Endometrial microvascular endothelial cells (primary cell): ENCODE data around the gene CT55. TPM values are rescaled to one million over a fixed set of nuclear protein-coding genes. Genes with fewer than 3 reads are reported as not detected.
"Not testable (repeated sequence)": the region's sequence is repeated elsewhere in the genome, so short reads cannot be mapped to it uniquely, and the experiment has no call there.

Source experiments
- in situ Hi-C: cut with HindIII; loops from 2 replicates; pipeline ENCODE4 v1.10.0; 2017; ENCODE audit warnings: low sequenced_read_pairs, low pct_unique_long_range_greater_than_20kb; ENCODE audit errors: inconsistent ontology term
- total RNA-seq: library from RNA; depleted of rRNA; stranded (reverse); fragments of >200 nt; gene quantifications from one replicate; pipeline ENCODE4 v1.2.3, GENCODE V29; 2015; ENCODE audit errors: inconsistent ontology term

Gene CT55, protein sequence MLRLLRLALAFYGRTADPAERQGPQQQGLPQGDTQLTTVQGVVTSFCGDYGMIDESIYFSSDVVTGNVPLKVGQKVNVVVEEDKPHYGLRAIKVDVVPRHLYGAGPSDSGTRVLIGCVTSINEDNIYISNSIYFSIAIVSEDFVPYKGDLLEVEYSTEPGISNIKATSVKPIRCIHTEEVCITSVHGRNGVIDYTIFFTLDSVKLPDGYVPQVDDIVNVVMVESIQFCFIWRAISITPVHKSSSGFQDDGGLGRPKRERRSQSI
- not detected for total RNA-seq

GRCh38 chrX:135170877-135171519 is at the start of gene CT55:
TSS of gene CT55 (minus strand) at chrX:135171398. CDS start at chrX:135171171, 227 bp downstream.
- in situ Hi-C loops: no loop called here

- in situ Hi-C loops: no loop called here
Observed at GRCh38 chrX:135213200-135213844, 42.1 kb upstream of the CT55 start.

DNA sequence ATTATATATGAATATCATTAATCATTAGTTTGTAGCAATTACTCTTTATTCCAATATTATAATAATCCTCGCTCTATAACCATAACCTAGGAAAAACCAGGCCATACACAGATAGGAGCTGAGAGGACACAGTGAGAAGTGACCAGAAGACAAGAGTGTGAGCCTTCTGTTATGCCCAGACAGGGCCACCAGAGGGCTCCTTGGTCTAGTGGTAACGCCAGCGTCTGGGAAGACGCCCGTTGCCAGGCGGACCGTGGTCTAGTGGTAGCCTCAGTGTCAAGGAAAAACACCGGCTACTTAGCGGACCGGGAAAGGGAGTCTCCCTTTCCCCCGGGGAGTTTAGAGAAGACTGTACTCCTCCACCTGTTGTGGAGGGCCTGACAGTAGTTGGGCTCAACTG is 35.2 kb upstream of the CT55 start:
- in situ Hi-C loops: not testable (repeated sequence)

GRCh38 chrX:135200297-135200696 is 29.1 kb upstream of the CT55 start:
- in situ Hi-C loops: no loop called here

DNA sequence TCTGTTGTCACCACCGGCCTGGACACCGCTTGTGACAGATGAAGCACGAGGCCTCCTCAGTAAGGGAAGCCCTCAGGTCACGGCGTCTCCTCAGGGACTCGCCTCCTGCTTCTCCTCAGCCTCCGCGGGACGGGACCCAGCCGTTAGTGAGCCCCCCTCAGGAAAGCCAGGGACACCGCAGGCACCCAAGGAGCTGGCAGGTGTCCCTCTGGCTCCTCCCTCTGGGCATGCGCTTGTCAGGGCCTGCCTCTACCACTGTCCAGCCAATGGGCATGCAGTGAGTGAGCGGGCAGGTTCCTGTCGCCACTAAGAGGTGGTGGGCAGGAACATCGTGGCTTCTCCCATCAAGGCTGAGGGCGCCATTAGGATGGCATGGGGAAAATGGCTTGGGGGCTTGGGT is 23.5 kb upstream of the CT55 start:
- in situ Hi-C loops: no loop called here

- in situ Hi-C loops: no loop called here
Observed at GRCh38 chrX:135193740-135194139, 22.5 kb upstream of the CT55 start.

GRCh38 chrX:135191838-135192237 is 20.6 kb upstream of the CT55 start:
- in situ Hi-C loops: no loop called here

- in situ Hi-C loops: no loop called here
Observed at GRCh38 chrX:135185795-135186443, 14.7 kb upstream of the CT55 start.

- in situ Hi-C loops: no loop called here
Observed at GRCh38 chrX:135178636-135179035, 7.4 kb upstream of the CT55 start.

DNA sequence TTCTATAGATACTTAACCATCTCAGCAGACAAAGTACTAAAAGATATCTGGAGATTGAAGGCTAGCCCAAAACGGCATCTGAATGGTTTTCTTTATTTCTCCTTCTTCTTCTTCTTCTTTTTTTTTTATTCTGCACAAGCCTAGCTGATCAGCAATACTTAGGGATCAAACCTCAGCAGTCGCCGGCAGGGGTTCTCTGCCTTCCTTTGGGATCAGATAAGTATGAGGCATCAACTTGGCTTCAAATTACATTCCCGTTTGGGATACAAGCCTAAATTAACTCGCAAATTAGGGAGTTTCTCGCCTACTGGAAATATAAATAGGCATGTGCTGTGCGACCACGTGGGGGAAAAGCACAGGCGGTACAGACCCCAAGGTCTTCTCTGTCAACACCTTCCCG is 730 bp downstream of the CT55 start:
- in situ Hi-C loops: no loop called here

- in situ Hi-C loops: not testable (repeated sequence)
Observed at GRCh38 chrX:135169534-135169933, 1.7 kb downstream of the CT55 start.

- in situ Hi-C loops: no loop called here
Observed at GRCh38 chrX:135168486-135168885, 2.7 kb downstream of the CT55 start.

- in situ Hi-C loops: not testable (repeated sequence)
Observed at GRCh38 chrX:135154688-135155087, 16.5 kb downstream of the CT55 start.

DNA sequence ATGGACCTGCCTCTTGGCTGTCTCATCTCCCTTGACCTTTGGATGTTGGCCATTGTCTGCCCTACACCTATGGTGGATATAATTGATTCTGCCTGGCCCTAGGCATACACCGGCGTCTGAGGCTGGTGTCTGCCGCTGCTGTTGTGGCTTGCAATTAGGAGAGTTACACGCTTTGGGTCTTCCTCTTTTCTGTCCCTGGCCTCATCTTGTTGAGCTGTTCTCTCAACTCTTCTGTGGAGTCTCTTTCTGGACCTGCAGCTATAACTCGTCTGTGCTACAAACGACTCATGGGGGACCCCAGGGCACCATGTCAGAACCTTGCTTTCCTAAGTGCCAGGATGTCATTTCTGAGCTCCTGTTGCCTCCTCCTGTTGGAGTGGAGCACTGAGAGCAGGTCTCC is 45.1 kb downstream of the CT55 start:
- in situ Hi-C loops: not testable (repeated sequence)

DNA sequence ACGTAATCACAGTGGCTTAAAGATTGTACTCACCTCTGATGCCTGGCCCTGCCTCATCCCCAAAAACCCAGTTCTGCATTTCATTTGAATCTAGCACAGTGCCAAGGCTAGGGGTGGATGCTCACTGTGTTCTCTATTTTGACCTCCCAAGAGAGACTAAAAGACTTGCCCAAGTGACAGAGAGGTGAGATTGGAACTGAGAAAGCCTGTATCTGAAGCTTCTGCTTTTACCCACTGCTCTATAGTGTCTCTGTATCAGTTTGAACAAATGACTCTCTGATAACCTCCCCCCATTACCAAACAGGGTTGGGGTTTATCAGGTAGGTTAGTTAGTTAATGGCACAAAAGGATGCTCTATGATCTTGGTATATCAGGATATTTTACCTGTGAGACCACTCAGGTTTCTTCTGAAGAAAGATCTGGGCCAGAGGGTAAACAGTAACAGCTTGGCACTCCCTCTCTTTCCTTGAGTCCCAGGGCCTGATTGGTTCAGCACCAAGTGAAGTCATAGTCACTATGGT is 51.1 kb downstream of the CT55 start, which contains the start of gene ETDB:
Gene ETDB, minus strand, starts transcription at position 471 of the 521 bp plus-strand sequence. CDS start 1,265 bp downstream, outside the sequence.
- in situ Hi-C loops: not testable (repeated sequence)

DNA sequence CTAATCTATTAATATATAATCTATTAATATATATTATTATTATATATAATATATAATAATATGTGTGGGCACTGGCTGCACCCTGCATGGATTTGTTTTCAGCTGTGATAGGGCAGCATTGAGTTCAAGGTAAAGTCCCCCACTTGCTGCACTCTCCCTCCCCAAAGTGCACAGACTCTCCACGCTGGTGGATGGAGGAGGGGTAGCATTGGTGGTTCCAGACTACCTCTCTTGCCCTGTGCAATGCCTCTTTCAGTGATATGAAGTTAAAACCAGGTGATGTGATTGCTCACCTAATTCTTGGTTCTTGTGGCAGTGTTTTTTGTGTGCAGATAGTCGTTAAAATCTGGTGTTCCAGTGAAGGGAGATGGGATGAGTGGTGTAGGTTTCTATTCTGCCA is 55.1 kb downstream of the CT55 start:
- in situ Hi-C loops: not testable (repeated sequence)

GRCh38 chrX:135114392-135114791 is 56.8 kb downstream of the CT55 start:
- in situ Hi-C loops: no loop called here

- in situ Hi-C loops: no loop called here
Observed at GRCh38 chrX:135112743-135113142, 58.5 kb downstream of the CT55 start.

- in situ Hi-C loops: no loop called here
Observed at GRCh38 chrX:135112096-135112729, 59.0 kb downstream of the CT55 start.
